SK-N-SH treated with all-trans-retinoic acid at 6 μM for 48 hours (cell line): ENCODE data around the gene POU2F1.

Experiments
- ATAC-seq: fragments of 200-7000 bp; cut with Tn5 transposase; 3 replicates; pipeline ENCODE4 v1.9.1; 2020; ENCODE audit warnings: mild to moderate bottlenecking, moderate library complexity
- ARNTL ChIP-seq: fragments of 450-650 bp; formaldehyde crosslinking; IDR thresholded peaks from 2 replicates; pipeline ENCODE4 v1.5.0; 2020; ENCODE audit warnings: low read depth, mild to moderate bottlenecking, moderate library complexity, borderline replicate concordance
- BACH2 ChIP-seq: fragments of 250-450 bp; sonication (Bioruptor Pico); IDR thresholded peaks from 2 replicates; pipeline ENCODE4 v1.9.0; 2021; ENCODE audit warnings: mild to moderate bottlenecking, borderline replicate concordance
- CREB5 ChIP-seq: fragments of 250-450 bp; sonication (Bioruptor Pico); IDR thresholded peaks from 2 replicates; pipeline ENCODE4 v1.5.1; 2020; ENCODE audit warnings: low read depth, mild to moderate bottlenecking, moderate library complexity
- CSDC2 ChIP-seq: fragments of 250-450 bp; sonication (Bioruptor Pico); IDR thresholded peaks from 2 replicates; pipeline ENCODE4 v1.5.0; 2020; ENCODE audit warnings: mild to moderate bottlenecking, moderate library complexity
- CSRNP3 ChIP-seq: fragments of 250-450 bp; sonication (Bioruptor Pico); IDR thresholded peaks from 2 replicates; pipeline ENCODE4 v1.5.1; 2021; ENCODE audit warnings: mild to moderate bottlenecking, moderate library complexity
- ESRRG ChIP-seq: fragments of 250-450 bp; sonication (Bioruptor Pico); IDR thresholded peaks from 2 replicates; pipeline ENCODE4 v1.6.1; 2021; ENCODE audit warnings: mild to moderate bottlenecking
- GLIS3 ChIP-seq: fragments of 250-450 bp; sonication (Bioruptor Pico); IDR thresholded peaks from 2 replicates; pipeline ENCODE4 v1.5.0; 2020; ENCODE audit warnings: mild to moderate bottlenecking, moderate library complexity
- ISL1 ChIP-seq: fragments of 250-450 bp; sonication (Bioruptor Pico); IDR thresholded peaks from 2 replicates; pipeline ENCODE4 v2.1.2; 2022; ENCODE audit warnings: mild to moderate bottlenecking, moderate library complexity
- OSR1 ChIP-seq: fragments of 250-450 bp; sonication (Bioruptor Pico); IDR thresholded peaks from 2 replicates; pipeline ENCODE4 v1.8.0; 2022; ENCODE audit warnings: moderate library complexity, mild to moderate bottlenecking, inconsistent platforms
- PATZ1 ChIP-seq: fragments of 250-450 bp; sonication (Bioruptor Pico); IDR thresholded peaks from 2 replicates; pipeline ENCODE4 v1.8.0; 2020; ENCODE audit warnings: mild to moderate bottlenecking, moderate library complexity, borderline replicate concordance
- PPARA ChIP-seq: fragments of 250-450 bp; sonication (Bioruptor Pico); IDR thresholded peaks from 2 replicates; pipeline ENCODE4 v1.5.0; 2020; ENCODE audit warnings: mild to moderate bottlenecking, borderline replicate concordance
- RARB ChIP-seq: fragments of 250-450 bp; sonication (Bioruptor Pico); IDR thresholded peaks from 2 replicates; pipeline ENCODE4 v1.8.0; 2021; ENCODE audit warnings: mild to moderate bottlenecking, moderate library complexity
- SNAI2 ChIP-seq: fragments of 250-450 bp; sonication (Bioruptor Pico); IDR thresholded peaks from 2 replicates; pipeline ENCODE4 v1.5.0; 2020; ENCODE audit warnings: mild to moderate bottlenecking, moderate library complexity
- TCF4 ChIP-seq: fragments of 250-450 bp; sonication (Bioruptor Pico); IDR thresholded peaks from 2 replicates; pipeline ENCODE4 v1.8.0; 2021; ENCODE audit warnings: mild to moderate bottlenecking, moderate library complexity, borderline replicate concordance
- TSHZ2 ChIP-seq: fragments of 250-450 bp; sonication (Bioruptor Pico); IDR thresholded peaks from 2 replicates; pipeline ENCODE4 v1.5.0; 2020; ENCODE audit warnings: mild to moderate bottlenecking, moderate library complexity
- ZC3H10 ChIP-seq: fragments of 250-450 bp; sonication (Bioruptor Pico); IDR thresholded peaks from 2 replicates; pipeline ENCODE4 v1.5.1; 2021; ENCODE audit warnings: mild to moderate bottlenecking, moderate library complexity
- ZFP30 ChIP-seq: fragments of 450-650 bp; formaldehyde crosslinking; IDR thresholded peaks from 2 replicates; pipeline ENCODE4 v1.5.0; 2022; ENCODE audit warnings: mild to moderate bottlenecking, moderate library complexity
- ZNF565 ChIP-seq: fragments of 450-650 bp; formaldehyde crosslinking; conservative IDR thresholded peaks from 2 replicates; pipeline ENCODE4 v1.5.0; 2020; ENCODE audit warnings: low read depth, mild to moderate bottlenecking, moderate library complexity
- ZNF8 ChIP-seq: fragments of 450-650 bp; formaldehyde crosslinking; IDR thresholded peaks from 2 replicates; pipeline ENCODE4 v1.5.0; 2020; ENCODE audit warnings: mild to moderate bottlenecking, moderate library complexity

The POU2F1 gene

GRCh38 chr1:167219646-167220536 is 795 bp upstream of the POU2F1 start (continued):
- no peak for TF ChIP-seq ZFP30 (CRISPR knock-in tag)
- no peak for TF ChIP-seq ZNF565
- TF ChIP-seq ISL1: no peak
- no peak for TF ChIP-seq PPARA (CRISPR knock-in tag)
- TF ChIP-seq ARNTL (CRISPR knock-in tag): no peak

- no peak for TF ChIP-seq ESRRG
- no peak for TF ChIP-seq RARB (CRISPR knock-in tag)
- no peak for TF ChIP-seq CSRNP3 (CRISPR knock-in tag)
- no peak for TF ChIP-seq ARNTL (CRISPR knock-in tag)
- TF ChIP-seq ZNF8: no peak
- no peak for TF ChIP-seq TCF4 (CRISPR knock-in tag)
- no peak for TF ChIP-seq ZC3H10 (CRISPR knock-in tag)
- no peak for TF ChIP-seq ZFP30 (CRISPR knock-in tag)
- no peak for TF ChIP-seq SNAI2 (CRISPR knock-in tag)
- no peak for TF ChIP-seq CSDC2 (CRISPR knock-in tag)
- no peak for TF ChIP-seq TSHZ2 (CRISPR knock-in tag)
- TF ChIP-seq BACH2 (CRISPR knock-in tag): no peak
- TF ChIP-seq, all 23 proteins: peak for 0
- ATAC-seq: peak; percentile 4
Observed at GRCh38 chr1:167221126-167221737, 546 bp downstream of the POU2F1 start.

GRCh38 chr1:167221738-167222610 is 1.3 kb downstream of the POU2F1 start:
- ATAC-seq: peak; percentile 62
- TF ChIP-seq CSDC2 (CRISPR knock-in tag) (no peak), PATZ1 (CRISPR knock-in tag) (no peak), ZC3H10 (CRISPR knock-in tag) (no peak), OSR1 (no peak), TCF4 (CRISPR knock-in tag) (no peak), ISL1 (no peak), RARB (CRISPR knock-in tag) (no peak), CREB5 (CRISPR knock-in tag) (no peak), BACH2 (CRISPR knock-in tag) (no peak), ZNF8 (no peak), ARNTL (CRISPR knock-in tag) (no peak), GLIS3 (no peak), ZNF565 (no peak)
